Measurements from ENCODE around the gene LLGL1. TPM values are rescaled to one million over a fixed set of nuclear protein-coding genes. Genes with fewer than 3 reads are reported as not detected.
A peak's percentile ranks its signal among the peaks of the same experiment; 100 is the strongest.

Gene LLGL1
- total RNA-seq, 1 experiment from 2014 or later, result 30.2 TPM

DNA sequence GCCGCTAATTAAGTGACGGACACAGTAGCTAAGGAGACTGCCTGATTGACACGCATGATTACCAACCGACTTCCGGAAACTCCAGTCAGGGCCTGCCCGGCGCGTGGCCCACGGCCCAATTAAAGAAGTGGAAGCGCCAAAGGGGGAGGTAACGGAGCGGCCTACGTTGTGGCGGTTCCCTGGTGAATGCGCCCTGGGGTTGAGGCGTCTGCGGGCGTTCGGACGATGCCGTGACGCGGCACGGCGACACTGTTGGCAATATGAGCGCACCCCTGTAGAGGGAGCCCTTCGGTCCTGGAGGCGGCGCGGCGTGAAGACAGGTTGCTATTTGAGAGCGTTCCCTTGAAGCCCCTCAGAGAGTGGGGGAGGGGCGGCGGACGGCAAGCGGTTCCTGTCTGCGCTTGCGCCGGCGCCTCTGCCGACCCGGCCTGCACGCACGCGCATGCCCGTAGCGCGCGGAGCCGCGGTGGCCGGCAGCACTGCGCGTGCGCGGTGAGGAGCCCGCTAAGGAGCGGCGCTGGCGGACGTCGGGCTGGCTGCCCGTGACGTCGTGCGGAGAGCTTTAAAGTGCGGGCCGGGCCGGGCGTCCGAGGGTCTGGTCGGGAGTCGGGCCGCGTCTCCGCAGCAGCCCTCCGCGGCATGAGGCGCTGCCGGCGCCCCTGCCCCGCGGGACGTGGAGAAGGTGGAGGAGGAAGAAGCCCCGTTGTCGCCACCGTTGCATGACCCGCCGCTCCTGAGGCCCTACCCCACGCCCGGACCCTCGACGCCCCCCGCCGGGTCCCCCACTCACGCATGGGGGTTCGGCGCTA lies 41.9 kb upstream of the LLGL1 start, which contains the start of gene ALKBH5:
Gene ALKBH5 (plus strand): TSS at position 495 of the 809 bp plus-strand sequence. CDS start 416 bp downstream, outside the sequence.
- intact Hi-C loops (cut with micrococcal nuclease; ENCODE audit: unreplicated experiment), result loop anchor here (2.0 to 5.0 kb wide), 2 partner anchors 33 to 179 kb away; partner anchors contain the start of gene SHMT1
- TF ChIP-seq EZH2 (IDR thresholded peaks at IDR 0.05; ENCODE audit: borderline replicate concordance, low read depth, low read length, poor library complexity, severe bottlenecking), result no peak
- TF ChIP-seq, protein P1, sequence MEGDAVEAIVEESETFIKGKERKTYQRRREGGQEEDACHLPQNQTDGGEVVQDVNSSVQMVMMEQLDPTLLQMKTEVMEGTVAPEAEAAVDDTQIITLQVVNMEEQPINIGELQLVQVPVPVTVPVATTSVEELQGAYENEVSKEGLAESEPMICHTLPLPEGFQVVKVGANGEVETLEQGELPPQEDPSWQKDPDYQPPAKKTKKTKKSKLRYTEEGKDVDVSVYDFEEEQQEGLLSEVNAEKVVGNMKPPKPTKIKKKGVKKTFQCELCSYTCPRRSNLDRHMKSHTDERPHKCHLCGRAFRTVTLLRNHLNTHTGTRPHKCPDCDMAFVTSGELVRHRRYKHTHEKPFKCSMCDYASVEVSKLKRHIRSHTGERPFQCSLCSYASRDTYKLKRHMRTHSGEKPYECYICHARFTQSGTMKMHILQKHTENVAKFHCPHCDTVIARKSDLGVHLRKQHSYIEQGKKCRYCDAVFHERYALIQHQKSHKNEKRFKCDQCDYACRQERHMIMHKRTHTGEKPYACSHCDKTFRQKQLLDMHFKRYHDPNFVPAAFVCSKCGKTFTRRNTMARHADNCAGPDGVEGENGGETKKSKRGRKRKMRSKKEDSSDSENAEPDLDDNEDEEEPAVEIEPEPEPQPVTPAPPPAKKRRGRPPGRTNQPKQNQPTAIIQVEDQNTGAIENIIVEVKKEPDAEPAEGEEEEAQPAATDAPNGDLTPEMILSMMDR (conservative IDR thresholded peaks at IDR 0.05; ENCODE audit: low read depth, low read length), result peak; percentile 47; the same call in 1 of the 2 replicates
- peak; percentile 100 for DNase-seq (ENCODE audit: low spot score)
- Histone ChIP-seq H3K27me3 (replicated peaks; ENCODE audit: insufficient read depth, low read depth, low read length, poor library complexity) (no peaks in the 10 kb centered on the region), H3K4me3 (ENCODE audit: low read depth, low read length, poor library complexity, severe bottlenecking) (peak within 1 kb of the TSS; percentile 92), H3K9me3 (ENCODE audit: low read depth, low read length, poor library complexity, severe bottlenecking) (no peaks in the 10 kb centered on the region), H3K36me3 (ENCODE audit: insufficient read depth, low read length, poor library complexity, severe bottlenecking) (peaks cover 12% of the 10 kb centered on the region), H3K27ac (ENCODE audit: low read depth, low read length, poor library complexity, severe bottlenecking) (peak within 1 kb of the TSS; percentile 98), H3K4me1 (ENCODE audit: insufficient read depth, low read length, poor library complexity, severe bottlenecking) (peaks cover 30% of the 10 kb centered on the region)
- no TSS peak for BruUV-seq (replicated peaks)
- ChIA-PET CTCF (interaction anchor here (0.7 to 0.8 kb wide), 4 partner anchors 8 to 113 kb away, joined by 3 to 10 read pairs (median 4); no protein-coding TSS in a partner anchor), POLR2A (ENCODE audit: low non-redundant PET) (interaction anchor here (0.7 kb wide), 1 partner anchor 13 kb away, joined by 3 read pairs; no protein-coding TSS in a partner anchor)

DNA sequence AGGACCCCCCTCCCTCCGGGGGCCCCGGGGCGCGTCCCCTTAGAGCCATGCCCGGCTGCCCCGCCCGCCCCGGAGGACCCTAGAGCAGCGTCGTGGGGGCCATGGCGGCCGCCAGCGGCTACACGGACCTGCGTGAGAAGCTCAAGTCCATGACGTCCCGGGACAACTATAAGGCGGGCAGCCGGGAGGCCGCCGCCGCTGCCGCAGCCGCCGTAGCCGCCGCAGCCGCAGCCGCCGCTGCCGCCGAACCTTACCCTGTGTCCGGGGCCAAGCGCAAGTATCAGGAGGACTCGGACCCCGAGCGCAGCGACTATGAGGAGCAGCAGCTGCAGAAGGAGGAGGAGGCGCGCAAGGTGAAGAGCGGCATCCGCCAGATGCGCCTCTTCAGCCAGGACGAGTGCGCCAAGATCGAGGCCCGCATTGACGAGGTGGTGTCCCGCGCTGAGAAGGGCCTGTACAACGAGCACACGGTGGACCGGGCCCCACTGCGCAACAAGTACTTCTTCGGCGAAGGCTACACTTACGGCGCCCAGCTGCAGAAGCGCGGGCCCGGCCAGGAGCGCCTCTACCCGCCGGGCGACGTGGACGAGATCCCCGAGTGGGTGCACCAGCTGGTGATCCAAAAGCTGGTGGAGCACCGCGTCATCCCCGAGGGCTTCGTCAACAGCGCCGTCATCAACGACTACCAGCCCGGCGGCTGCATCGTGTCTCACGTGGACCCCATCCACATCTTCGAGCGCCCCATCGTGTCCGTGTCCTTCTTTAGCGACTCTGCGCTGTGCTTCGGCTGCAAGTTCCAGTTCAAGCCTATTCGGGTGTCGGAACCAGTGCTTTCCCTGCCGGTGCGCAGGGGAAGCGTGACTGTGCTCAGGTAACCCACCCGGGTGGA lies 41.0 kb upstream of the LLGL1 start:
- H3K27me3 ChIP-seq (replicated peaks; ENCODE audit: insufficient read depth, low read depth, low read length, poor library complexity), result no peaks in the 10 kb centered on the region
- peak; percentile 54 for DNase-seq (ENCODE audit: low spot score)
- H3K9me3 ChIP-seq (ENCODE audit: low read depth, low read length, poor library complexity, severe bottlenecking), result no peaks in the 10 kb centered on the region
- POLR2A ChIA-PET (ENCODE audit: low non-redundant PET), result interaction anchor here (0.7 kb wide), 1 partner anchor 14 kb away, joined by 3 read pairs; no protein-coding TSS in a partner anchor
- CTCF ChIA-PET, result interaction anchor here (0.7 kb wide), 1 partner anchor 9 kb away, joined by 3 read pairs; no protein-coding TSS in a partner anchor
- peaks cover 14% of the 10 kb centered on the region for H3K36me3 ChIP-seq (ENCODE audit: insufficient read depth, low read length, poor library complexity, severe bottlenecking)
- intact Hi-C loops (cut with micrococcal nuclease; ENCODE audit: unreplicated experiment), result loop anchor here (2.0 to 5.0 kb wide), 2 partner anchors 32 to 178 kb away; partner anchors contain the start of gene SHMT1
- peak overlapping the region; percentile 98 for H3K27ac ChIP-seq (ENCODE audit: low read depth, low read length, poor library complexity, severe bottlenecking)
- BruUV-seq (replicated peaks), result no TSS peak
- TF ChIP-seq, protein P1 (conservative IDR thresholded peaks at IDR 0.05; ENCODE audit: low read depth, low read length), result no peak
- no peak for TF ChIP-seq EZH2 (IDR thresholded peaks at IDR 0.05; ENCODE audit: borderline replicate concordance, low read depth, low read length, poor library complexity, severe bottlenecking)
- peak overlapping the region; percentile 92 for H3K4me3 ChIP-seq (ENCODE audit: low read depth, low read length, poor library complexity, severe bottlenecking)
- peaks cover 30% of the 10 kb centered on the region for H3K4me1 ChIP-seq (ENCODE audit: insufficient read depth, low read length, poor library complexity, severe bottlenecking)

DNA sequence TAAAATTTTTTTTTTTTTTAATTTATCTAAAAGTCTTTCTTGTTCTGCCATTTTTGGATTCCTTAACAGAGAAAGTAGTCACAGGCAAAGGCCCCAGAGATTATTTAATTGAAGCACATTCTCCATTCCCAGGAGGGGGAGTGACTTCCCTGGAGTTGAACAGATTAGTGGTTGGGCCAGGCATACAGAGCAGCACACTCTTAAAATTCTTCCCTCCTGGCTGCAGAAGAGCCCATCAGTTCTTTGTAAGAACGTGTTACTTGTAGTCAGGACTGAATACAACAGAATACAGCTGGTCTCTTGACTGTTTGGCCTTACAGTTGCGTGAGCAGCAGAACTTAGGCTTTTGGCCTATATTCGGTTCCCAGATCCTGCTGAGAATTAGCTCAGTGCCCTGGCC lies 40.0 kb upstream of the LLGL1 start:
- H3K36me3 ChIP-seq (ENCODE audit: insufficient read depth, low read length, poor library complexity, severe bottlenecking), result peaks cover 14% of the 10 kb centered on the region
- DNase-seq (ENCODE audit: low spot score), result peak; percentile 61
- H3K4me3 ChIP-seq (ENCODE audit: low read depth, low read length, poor library complexity, severe bottlenecking), result peak overlapping the region; percentile 92
- peak overlapping the region; percentile 98 for H3K27ac ChIP-seq (ENCODE audit: low read depth, low read length, poor library complexity, severe bottlenecking)
- TSS peak; percentile 48 for BruUV-seq (replicated peaks)
- intact Hi-C loops (cut with micrococcal nuclease; ENCODE audit: unreplicated experiment), result loop anchor here (2.0 kb wide), 1 partner anchor 31 kb away; no protein-coding TSS in a partner anchor
- ChIA-PET CTCF (no interaction called here), POLR2A (ENCODE audit: low non-redundant PET) (no interaction called here)
- H3K9me3 ChIP-seq (ENCODE audit: low read depth, low read length, poor library complexity, severe bottlenecking), result no peaks in the 10 kb centered on the region
- TF ChIP-seq, protein P1 (conservative IDR thresholded peaks at IDR 0.05; ENCODE audit: low read depth, low read length), result no peak
- no peak for TF ChIP-seq EZH2 (IDR thresholded peaks at IDR 0.05; ENCODE audit: borderline replicate concordance, low read depth, low read length, poor library complexity, severe bottlenecking)
- no peaks in the 10 kb centered on the region for H3K27me3 ChIP-seq (replicated peaks; ENCODE audit: insufficient read depth, low read depth, low read length, poor library complexity)
- peaks cover 30% of the 10 kb centered on the region for H3K4me1 ChIP-seq (ENCODE audit: insufficient read depth, low read length, poor library complexity, severe bottlenecking)
